ENCODE data around the gene RAMP3.

Gene RAMP3

DNA sequence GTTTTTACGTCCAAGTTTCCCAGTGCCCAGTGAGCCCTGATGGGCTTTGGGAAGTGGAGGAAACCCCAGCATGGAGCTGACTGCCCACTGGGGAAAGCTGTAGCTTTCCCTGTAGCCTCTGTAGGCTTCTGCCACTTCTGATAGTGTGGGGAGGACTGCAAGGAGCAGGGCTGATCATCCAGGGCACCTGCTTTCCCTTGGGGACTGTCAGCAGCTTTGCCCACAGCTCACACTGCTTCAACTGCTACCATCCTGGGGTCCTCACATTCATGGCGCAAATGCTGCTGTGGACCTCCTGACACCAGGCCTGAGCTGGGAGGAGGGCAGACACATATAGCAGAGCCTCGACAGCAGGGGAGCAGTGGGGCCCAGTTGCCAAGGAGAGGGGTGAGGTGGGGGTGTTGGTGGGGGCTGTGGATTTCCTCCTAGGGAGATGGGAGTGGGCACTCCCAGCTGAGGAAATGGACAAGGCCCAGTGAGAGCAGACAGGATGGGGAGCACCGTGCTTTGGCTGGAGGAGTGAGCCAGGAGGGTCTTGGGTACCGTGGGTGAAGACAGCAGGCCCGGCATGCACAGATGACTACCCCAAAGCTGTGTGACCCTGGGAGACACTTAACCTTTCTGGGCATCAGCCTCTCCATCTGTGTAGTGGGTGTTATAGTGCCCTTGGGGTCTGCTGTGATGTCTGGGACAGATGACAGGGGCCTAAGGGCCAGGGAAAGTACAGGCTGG is 16.2 kb downstream of the RAMP3 start:
- no peaks in the 10 kb centered on the region for H3K9me3 ChIP-seq (ENCODE audit: insufficient read depth, low read depth, low read length)
- no peaks in the 10 kb centered on the region for H3K9me2 ChIP-seq (replicated peaks; ENCODE audit: low read depth, low read length)
- no peaks in the 10 kb centered on the region for H3K36me3 ChIP-seq (ENCODE audit: insufficient read depth, low read length)
- H2AFZ ChIP-seq (ENCODE audit: low read length), result no peak overlapping the region
- H4K20me1 ChIP-seq (ENCODE audit: insufficient read depth, low read length, poor library complexity, severe bottlenecking), result no peaks in the 10 kb centered on the region
- no peak overlapping the region for H3K4me2 ChIP-seq (ENCODE audit: low read depth, low read length, poor library complexity, severe bottlenecking)
- no peaks in the 10 kb centered on the region for H3K27me3 ChIP-seq (ENCODE audit: insufficient read depth, low read length, poor library complexity, severe bottlenecking)
- no peak overlapping the region for H3K4me3 ChIP-seq (ENCODE audit: low read length, poor library complexity, severe bottlenecking)
- H3F3A ChIP-seq (ENCODE audit: low read depth), result no peaks in the 10 kb centered on the region
- H3K4me1 ChIP-seq (ENCODE audit: insufficient read depth, low read length, poor library complexity, severe bottlenecking), result no peaks in the 10 kb centered on the region
- no peaks in the 10 kb centered on the region for H3K79me2 ChIP-seq (ENCODE audit: insufficient read depth, low read length)
- TF ChIP-seq, protein P1, sequence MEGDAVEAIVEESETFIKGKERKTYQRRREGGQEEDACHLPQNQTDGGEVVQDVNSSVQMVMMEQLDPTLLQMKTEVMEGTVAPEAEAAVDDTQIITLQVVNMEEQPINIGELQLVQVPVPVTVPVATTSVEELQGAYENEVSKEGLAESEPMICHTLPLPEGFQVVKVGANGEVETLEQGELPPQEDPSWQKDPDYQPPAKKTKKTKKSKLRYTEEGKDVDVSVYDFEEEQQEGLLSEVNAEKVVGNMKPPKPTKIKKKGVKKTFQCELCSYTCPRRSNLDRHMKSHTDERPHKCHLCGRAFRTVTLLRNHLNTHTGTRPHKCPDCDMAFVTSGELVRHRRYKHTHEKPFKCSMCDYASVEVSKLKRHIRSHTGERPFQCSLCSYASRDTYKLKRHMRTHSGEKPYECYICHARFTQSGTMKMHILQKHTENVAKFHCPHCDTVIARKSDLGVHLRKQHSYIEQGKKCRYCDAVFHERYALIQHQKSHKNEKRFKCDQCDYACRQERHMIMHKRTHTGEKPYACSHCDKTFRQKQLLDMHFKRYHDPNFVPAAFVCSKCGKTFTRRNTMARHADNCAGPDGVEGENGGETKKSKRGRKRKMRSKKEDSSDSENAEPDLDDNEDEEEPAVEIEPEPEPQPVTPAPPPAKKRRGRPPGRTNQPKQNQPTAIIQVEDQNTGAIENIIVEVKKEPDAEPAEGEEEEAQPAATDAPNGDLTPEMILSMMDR (conservative IDR thresholded peaks at IDR 0.05; ENCODE audit: low read length), result no peak
- no peak for TF ChIP-seq EZH2phosphoT487 (IDR thresholded peaks at IDR 0.05; ENCODE audit: borderline replicate concordance)
- H3K9ac ChIP-seq (ENCODE audit: low read depth, low read length, poor library complexity, severe bottlenecking), result no peak overlapping the region

DNA sequence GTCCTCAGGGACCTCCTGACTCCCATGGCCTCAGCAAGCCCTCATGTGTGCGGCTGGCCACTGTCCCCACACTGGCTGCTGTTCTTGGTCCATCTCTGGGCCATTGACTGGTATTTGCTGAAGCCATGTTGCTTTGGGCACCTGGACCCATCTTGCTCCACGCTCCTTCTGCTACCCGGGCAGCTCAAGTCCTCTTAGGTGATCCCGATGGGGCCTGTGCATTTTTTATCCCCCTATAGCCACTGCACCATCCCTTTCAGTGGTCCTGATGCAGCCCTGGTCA is 16.7 kb downstream of the RAMP3 start:
- no peaks in the 10 kb centered on the region for H3K9me3 ChIP-seq (ENCODE audit: insufficient read depth, low read depth, low read length)
- H4K20me1 ChIP-seq (ENCODE audit: insufficient read depth, low read length, poor library complexity, severe bottlenecking), result no peaks in the 10 kb centered on the region
- no peak overlapping the region for H3K9ac ChIP-seq (ENCODE audit: low read depth, low read length, poor library complexity, severe bottlenecking)
- no peaks in the 10 kb centered on the region for H3F3A ChIP-seq (ENCODE audit: low read depth)
- H3K9me2 ChIP-seq (replicated peaks; ENCODE audit: low read depth, low read length), result no peaks in the 10 kb centered on the region
- no peaks in the 10 kb centered on the region for H3K4me1 ChIP-seq (ENCODE audit: insufficient read depth, low read length, poor library complexity, severe bottlenecking)
- H3K4me2 ChIP-seq (ENCODE audit: low read depth, low read length, poor library complexity, severe bottlenecking), result no peak overlapping the region
- no peaks in the 10 kb centered on the region for H3K36me3 ChIP-seq (ENCODE audit: insufficient read depth, low read length)
- H3K4me3 ChIP-seq (ENCODE audit: low read length, poor library complexity, severe bottlenecking), result no peak overlapping the region
- no peak for TF ChIP-seq EZH2phosphoT487 (IDR thresholded peaks at IDR 0.05; ENCODE audit: borderline replicate concordance)
- TF ChIP-seq, protein P1 (conservative IDR thresholded peaks at IDR 0.05; ENCODE audit: low read length), result no peak
- H3K27me3 ChIP-seq (ENCODE audit: insufficient read depth, low read length, poor library complexity, severe bottlenecking), result no peaks in the 10 kb centered on the region
- H3K79me2 ChIP-seq (ENCODE audit: insufficient read depth, low read length), result no peaks in the 10 kb centered on the region
- no peak overlapping the region for H2AFZ ChIP-seq (ENCODE audit: low read length)

DNA sequence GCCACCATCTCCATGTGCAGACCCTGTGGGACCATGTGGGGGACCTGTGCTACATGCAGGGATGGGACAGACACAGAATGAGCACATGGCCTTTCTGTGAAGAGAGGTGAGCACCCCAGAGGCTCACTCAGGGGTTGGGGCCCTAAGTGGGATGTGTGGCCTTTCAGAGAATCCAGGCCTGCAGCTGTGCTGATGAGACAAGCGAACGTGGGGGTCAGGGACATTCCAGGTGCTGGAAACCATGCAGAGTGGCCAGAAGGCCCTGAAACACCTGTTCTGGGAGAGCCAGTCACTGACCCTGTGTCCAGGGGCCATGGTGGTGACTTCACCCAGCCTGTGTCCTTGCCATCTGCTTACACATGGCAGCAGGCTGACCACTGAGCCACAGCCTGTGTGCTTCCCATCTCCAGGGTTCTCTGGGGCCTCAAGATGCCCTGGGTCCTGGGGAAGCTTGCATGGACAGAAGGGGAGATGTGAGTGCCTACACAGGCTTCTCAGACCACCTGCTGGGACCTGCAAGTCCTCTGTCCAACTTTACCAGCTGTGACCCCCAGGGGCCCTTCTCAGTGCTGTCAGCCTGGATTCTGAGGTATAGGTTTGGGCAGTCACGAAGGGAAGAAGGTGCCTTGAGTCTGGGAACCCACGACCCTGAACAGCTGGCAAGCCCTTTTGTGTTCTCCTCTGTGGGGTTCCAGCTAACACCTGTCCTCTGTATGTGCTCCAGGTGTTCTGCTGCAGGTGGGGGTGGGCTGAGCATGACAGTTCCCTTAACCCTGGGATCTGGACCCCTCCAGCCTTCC is 17.6 kb downstream of the RAMP3 start:
- Histone ChIP-seq H3K9ac (ENCODE audit: low read depth, low read length, poor library complexity, severe bottlenecking) (no peak overlapping the region), H2AFZ (ENCODE audit: low read length) (no peak overlapping the region), H3K4me2 (ENCODE audit: low read depth, low read length, poor library complexity, severe bottlenecking) (no peak overlapping the region), H3K79me2 (ENCODE audit: insufficient read depth, low read length) (no peaks in the 10 kb centered on the region), H3K4me1 (ENCODE audit: insufficient read depth, low read length, poor library complexity, severe bottlenecking) (no peaks in the 10 kb centered on the region), H3F3A (ENCODE audit: low read depth) (no peaks in the 10 kb centered on the region), H3K4me3 (ENCODE audit: low read length, poor library complexity, severe bottlenecking) (no peak overlapping the region), H3K36me3 (ENCODE audit: insufficient read depth, low read length) (no peaks in the 10 kb centered on the region), H3K9me2 (replicated peaks; ENCODE audit: low read depth, low read length) (no peaks in the 10 kb centered on the region), H3K9me3 (ENCODE audit: insufficient read depth, low read depth, low read length) (no peaks in the 10 kb centered on the region), H4K20me1 (ENCODE audit: insufficient read depth, low read length, poor library complexity, severe bottlenecking) (no peaks in the 10 kb centered on the region), H3K27me3 (ENCODE audit: insufficient read depth, low read length, poor library complexity, severe bottlenecking) (no peaks in the 10 kb centered on the region)
- no peak for TF ChIP-seq EZH2phosphoT487 (IDR thresholded peaks at IDR 0.05; ENCODE audit: borderline replicate concordance)
- TF ChIP-seq, protein P1 (conservative IDR thresholded peaks at IDR 0.05; ENCODE audit: low read length), result no peak

Measured in Loucy (cell line).